GM10847 (cell line): Measurements from ENCODE around the gene ADRM1.

ENCODE experiments used
- POLR2A ChIP-seq: IDR thresholded peaks from 2 replicates; pipeline ENCODE4 v1.6.1; 2011; ENCODE audit not compliant: insufficient read length; ENCODE audit errors: extremely low read depth

ADRM1 gene

GRCh38 chr20:62322492-62323041 is 19.8 kb downstream of the ADRM1 start:
- no peak for TF ChIP-seq POLR2A

GRCh38 chr20:62323146-62323979 is 20.6 kb downstream of the ADRM1 start:
- no peak for TF ChIP-seq POLR2A

- no peak for TF ChIP-seq POLR2A
These were observed 21.4 kb downstream of the ADRM1 start for GRCh38 chr20:62323980-62324906.

GRCh38 chr20:62325172-62325905 is 22.5 kb downstream of the ADRM1 start:
- no peak for TF ChIP-seq POLR2A

- TF ChIP-seq POLR2A: no peak
These were observed 23.8 kb downstream of the ADRM1 start for GRCh38 chr20:62326559-62326958.

- no peak for TF ChIP-seq POLR2A
These were observed 24.3 kb downstream of the ADRM1 start for GRCh38 chr20:62326959-62327725.

GRCh38 chr20:62327726-62328495 is 25.1 kb downstream of the ADRM1 start:
- no peak for TF ChIP-seq POLR2A

GRCh38 chr20:62328684-62329388 is 26.0 kb downstream of the ADRM1 start:
- TF ChIP-seq POLR2A: no peak

GRCh38 chr20:62329389-62330377 is 26.9 kb downstream of the ADRM1 start:
- TF ChIP-seq POLR2A: no peak

- TF ChIP-seq POLR2A: no peak
These were observed 27.9 kb downstream of the ADRM1 start for GRCh38 chr20:62330576-62331317.

GRCh38 chr20:62331347-62331746 is 28.6 kb downstream of the ADRM1 start:
- no peak for TF ChIP-seq POLR2A
